Neural cell (in vitro differentiated cells): ENCODE measurements around the gene PRKG1. TPM values are rescaled to one million over a fixed set of nuclear protein-coding genes. Genes with fewer than 3 reads are reported as not detected.
"Not testable (repeated sequence)": the region's sequence is repeated elsewhere in the genome, so short reads cannot be mapped to it uniquely, and the experiment has no call there.

ENCODE experiments used
- H2AFZ ChIP-seq: fragments of 200-600, 300-800 bp; sonication (generic), shearing (Covaris generic); 2 replicates; pipeline ENCODE4 v1.6.0; 2014; ENCODE audit warnings: low read depth, mild to moderate bottlenecking, antibody characterized with exemption, low read length, moderate library complexity
- H3F3A ChIP-seq: fragments of 200-600 bp; shearing (Covaris generic); 2 replicates; pipeline ENCODE4 v1.6.1; 2016; ENCODE audit warnings: mild to moderate bottlenecking, moderate library complexity, mixed read lengths, antibody characterized with exemption, low read length; ENCODE audit not compliant: insufficient read depth, poor library complexity, severe bottlenecking
- H3K27ac ChIP-seq: fragments of 200-600, 300-800 bp; sonication (generic), shearing (Covaris generic); 2 replicates; pipeline ENCODE4 v1.5.1; 2014; ENCODE audit warnings: mild to moderate bottlenecking, low read length, moderate library complexity
- H3K27me3 ChIP-seq: fragments of 300-800, 200-600 bp; sonication (generic), shearing (Covaris generic); 2 replicates; pipeline ENCODE4 v1.6.0; 2014; ENCODE audit warnings: mild to moderate bottlenecking, low read depth, low read length, moderate library complexity; ENCODE audit not compliant: insufficient read depth
- H3K36me3 ChIP-seq: fragments of 300-800, 200-600 bp; sonication (generic), shearing (Covaris generic); 2 replicates; pipeline ENCODE4 v1.5.1; 2014; ENCODE audit warnings: mild to moderate bottlenecking, antibody characterized with exemption, low read length, moderate library complexity; ENCODE audit not compliant: insufficient read depth
- H3K4me2 ChIP-seq: fragments of 300-800, 200-600 bp; sonication (generic), shearing (Covaris generic); 2 replicates; pipeline ENCODE4 v1.6.0; 2014; ENCODE audit warnings: mild to moderate bottlenecking, low read length
- H3K4me3 ChIP-seq: fragments of 300-800, 200-600 bp; sonication (generic), shearing (Covaris generic); 2 replicates; pipeline ENCODE4 v1.5.1; 2014; ENCODE audit warnings: mild to moderate bottlenecking, low read length, moderate library complexity
- H3K79me2 ChIP-seq: fragments of 200-600 bp; shearing (Covaris generic); replicated peaks from 2 replicates; pipeline ENCODE4 v1.6.0; 2014; ENCODE audit warnings: mild to moderate bottlenecking, low read length, moderate library complexity; ENCODE audit not compliant: insufficient read depth
- H3K9ac ChIP-seq: fragments of 300-800, 200-600 bp; sonication (generic), shearing (Covaris generic); 2 replicates; pipeline ENCODE4 v1.6.1; 2016; ENCODE audit warnings: mild to moderate bottlenecking, low read length, mixed read lengths
- H3K9me2 ChIP-seq: fragments of 200-600 bp; shearing (Covaris generic); 2 replicates; pipeline ENCODE4 v1.6.1; 2016; ENCODE audit warnings: mild to moderate bottlenecking, low read length, mixed read lengths; ENCODE audit not compliant: insufficient read depth
- H3K9me3 ChIP-seq: fragments of 200-600, 300-800 bp; sonication (generic), shearing (Covaris generic); 2 replicates; pipeline ENCODE4 v1.6.1; 2016; ENCODE audit warnings: mild to moderate bottlenecking, mixed run types, low read length, moderate library complexity, mixed read lengths
- H4K20me1 ChIP-seq: fragments of 200-600 bp; shearing (Covaris generic); 2 replicates; pipeline ENCODE4 v1.6.1; 2016; ENCODE audit warnings: mild to moderate bottlenecking, mixed run types; ENCODE audit not compliant: insufficient read depth
- EP300 ChIP-seq: fragments of 450-650 bp; conservative IDR thresholded peaks from 2 replicates; pipeline ENCODE4 v1.6.1; 2014; ENCODE audit warnings: antibody characterized with exemption, mild to moderate bottlenecking, moderate library complexity; ENCODE audit not compliant: poor library complexity, severe bottlenecking
- EZH2 ChIP-seq: fragments of 200-600, 300-800 bp; shearing (Covaris generic), sonication (generic); IDR thresholded peaks from 2 replicates; pipeline ENCODE4 v1.6.1; 2014; ENCODE audit warnings: antibody characterized with exemption, low read length, borderline replicate concordance, mild to moderate bottlenecking; ENCODE audit not compliant: insufficient read depth, poor library complexity, severe bottlenecking
- MXI1 ChIP-seq: fragments of 450-650 bp; conservative IDR thresholded peaks from 2 replicates; pipeline ENCODE4 v1.6.1; 2014; ENCODE audit warnings: antibody characterized with exemption, mild to moderate bottlenecking; ENCODE audit not compliant: poor library complexity, severe bottlenecking
- POLR2AphosphoS5 ChIP-seq: IDR thresholded peaks from 2 replicates; pipeline ENCODE4 v1.6.1; 2012
- RAD21 ChIP-seq: fragments of 450-650 bp; conservative IDR thresholded peaks from 2 replicates; pipeline ENCODE4 v1.6.1; 2014; ENCODE audit warnings: antibody characterized with exemption, mild to moderate bottlenecking, moderate library complexity
- SMC3 ChIP-seq: fragments of 450-650 bp; conservative IDR thresholded peaks from 2 replicates; pipeline ENCODE4 v1.6.1; 2014; ENCODE audit warnings: antibody characterized with exemption, mild to moderate bottlenecking, moderate library complexity; ENCODE audit not compliant: poor library complexity
- TAF1 ChIP-seq: IDR thresholded peaks from 2 replicates; pipeline ENCODE4 v1.6.1; 2012; ENCODE audit warnings: low read depth
- polyA plus RNA-seq: library from polyadenylated mRNA; depleted of rRNA; stranded (reverse); fragments of >200 nt; gene quantifications from 2 replicates; pipeline ENCODE4 v1.2.3, GENCODE V29; 2014
- TF ChIP-seq, protein P1 (sequence below): IDR thresholded peaks from 2 replicates; pipeline ENCODE4 v1.6.1; 2012; ENCODE audit warnings: borderline replicate concordance
- TF ChIP-seq, protein P2 (sequence below): fragments of 450-650 bp; IDR thresholded peaks from 2 replicates; pipeline ENCODE4 v1.5.1; 2014; ENCODE audit warnings: antibody characterized with exemption, mild to moderate bottlenecking, moderate library complexity; ENCODE audit not compliant: poor library complexity, severe bottlenecking

PRKG1 gene
- polyA plus RNA-seq, 1 donor from 2014 or later: 2.2 TPM

DNA sequence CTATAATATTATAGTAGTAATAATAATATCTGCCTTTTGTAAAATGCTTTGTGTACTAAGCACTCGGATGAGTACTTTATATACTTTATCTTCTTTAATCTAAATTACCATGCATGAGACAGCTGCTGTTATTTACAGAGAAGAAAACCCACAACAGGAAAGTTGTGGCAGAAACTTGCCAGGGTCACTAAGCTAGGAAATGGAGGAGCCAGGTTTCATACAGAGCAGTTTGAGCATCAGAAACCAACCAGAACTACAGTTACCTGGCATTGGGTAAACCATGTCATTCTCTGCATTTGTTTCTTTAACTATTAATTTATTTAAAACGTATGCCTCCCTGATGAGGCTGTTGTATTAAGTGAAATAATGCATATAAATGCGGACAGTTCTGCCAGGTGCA, 495.2 kb downstream of the PRKG1 start:
- TF ChIP-seq POLR2AphosphoS5 (no peak), EZH2 (no peak), TAF1 (no peak), RAD21 (no peak), MXI1 (no peak), SMC3 (no peak), EP300 (no peak)
- TF ChIP-seq, protein P1, sequence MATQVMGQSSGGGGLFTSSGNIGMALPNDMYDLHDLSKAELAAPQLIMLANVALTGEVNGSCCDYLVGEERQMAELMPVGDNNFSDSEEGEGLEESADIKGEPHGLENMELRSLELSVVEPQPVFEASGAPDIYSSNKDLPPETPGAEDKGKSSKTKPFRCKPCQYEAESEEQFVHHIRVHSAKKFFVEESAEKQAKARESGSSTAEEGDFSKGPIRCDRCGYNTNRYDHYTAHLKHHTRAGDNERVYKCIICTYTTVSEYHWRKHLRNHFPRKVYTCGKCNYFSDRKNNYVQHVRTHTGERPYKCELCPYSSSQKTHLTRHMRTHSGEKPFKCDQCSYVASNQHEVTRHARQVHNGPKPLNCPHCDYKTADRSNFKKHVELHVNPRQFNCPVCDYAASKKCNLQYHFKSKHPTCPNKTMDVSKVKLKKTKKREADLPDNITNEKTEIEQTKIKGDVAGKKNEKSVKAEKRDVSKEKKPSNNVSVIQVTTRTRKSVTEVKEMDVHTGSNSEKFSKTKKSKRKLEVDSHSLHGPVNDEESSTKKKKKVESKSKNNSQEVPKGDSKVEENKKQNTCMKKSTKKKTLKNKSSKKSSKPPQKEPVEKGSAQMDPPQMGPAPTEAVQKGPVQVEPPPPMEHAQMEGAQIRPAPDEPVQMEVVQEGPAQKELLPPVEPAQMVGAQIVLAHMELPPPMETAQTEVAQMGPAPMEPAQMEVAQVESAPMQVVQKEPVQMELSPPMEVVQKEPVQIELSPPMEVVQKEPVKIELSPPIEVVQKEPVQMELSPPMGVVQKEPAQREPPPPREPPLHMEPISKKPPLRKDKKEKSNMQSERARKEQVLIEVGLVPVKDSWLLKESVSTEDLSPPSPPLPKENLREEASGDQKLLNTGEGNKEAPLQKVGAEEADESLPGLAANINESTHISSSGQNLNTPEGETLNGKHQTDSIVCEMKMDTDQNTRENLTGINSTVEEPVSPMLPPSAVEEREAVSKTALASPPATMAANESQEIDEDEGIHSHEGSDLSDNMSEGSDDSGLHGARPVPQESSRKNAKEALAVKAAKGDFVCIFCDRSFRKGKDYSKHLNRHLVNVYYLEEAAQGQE: no peak
- TF ChIP-seq, protein P2, sequence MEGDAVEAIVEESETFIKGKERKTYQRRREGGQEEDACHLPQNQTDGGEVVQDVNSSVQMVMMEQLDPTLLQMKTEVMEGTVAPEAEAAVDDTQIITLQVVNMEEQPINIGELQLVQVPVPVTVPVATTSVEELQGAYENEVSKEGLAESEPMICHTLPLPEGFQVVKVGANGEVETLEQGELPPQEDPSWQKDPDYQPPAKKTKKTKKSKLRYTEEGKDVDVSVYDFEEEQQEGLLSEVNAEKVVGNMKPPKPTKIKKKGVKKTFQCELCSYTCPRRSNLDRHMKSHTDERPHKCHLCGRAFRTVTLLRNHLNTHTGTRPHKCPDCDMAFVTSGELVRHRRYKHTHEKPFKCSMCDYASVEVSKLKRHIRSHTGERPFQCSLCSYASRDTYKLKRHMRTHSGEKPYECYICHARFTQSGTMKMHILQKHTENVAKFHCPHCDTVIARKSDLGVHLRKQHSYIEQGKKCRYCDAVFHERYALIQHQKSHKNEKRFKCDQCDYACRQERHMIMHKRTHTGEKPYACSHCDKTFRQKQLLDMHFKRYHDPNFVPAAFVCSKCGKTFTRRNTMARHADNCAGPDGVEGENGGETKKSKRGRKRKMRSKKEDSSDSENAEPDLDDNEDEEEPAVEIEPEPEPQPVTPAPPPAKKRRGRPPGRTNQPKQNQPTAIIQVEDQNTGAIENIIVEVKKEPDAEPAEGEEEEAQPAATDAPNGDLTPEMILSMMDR: no peak
- H3K9me2 ChIP-seq: no peaks in the 10 kb centered on the region
- H3K27ac ChIP-seq: no peak overlapping the region
- no peaks in the 10 kb centered on the region for H3K36me3 ChIP-seq
- H3K27me3 ChIP-seq: no peaks in the 10 kb centered on the region
- no peaks in the 10 kb centered on the region for H3K79me2 ChIP-seq
- H3K9me3 ChIP-seq: no peaks in the 10 kb centered on the region
- H2AFZ ChIP-seq: no peak overlapping the region
- H3F3A ChIP-seq: no peaks in the 10 kb centered on the region
- H3K4me3 ChIP-seq: no peak overlapping the region
- no peak overlapping the region for H3K4me2 ChIP-seq
- H4K20me1 ChIP-seq: no peaks in the 10 kb centered on the region
- H3K9ac ChIP-seq: no peak overlapping the region

DNA sequence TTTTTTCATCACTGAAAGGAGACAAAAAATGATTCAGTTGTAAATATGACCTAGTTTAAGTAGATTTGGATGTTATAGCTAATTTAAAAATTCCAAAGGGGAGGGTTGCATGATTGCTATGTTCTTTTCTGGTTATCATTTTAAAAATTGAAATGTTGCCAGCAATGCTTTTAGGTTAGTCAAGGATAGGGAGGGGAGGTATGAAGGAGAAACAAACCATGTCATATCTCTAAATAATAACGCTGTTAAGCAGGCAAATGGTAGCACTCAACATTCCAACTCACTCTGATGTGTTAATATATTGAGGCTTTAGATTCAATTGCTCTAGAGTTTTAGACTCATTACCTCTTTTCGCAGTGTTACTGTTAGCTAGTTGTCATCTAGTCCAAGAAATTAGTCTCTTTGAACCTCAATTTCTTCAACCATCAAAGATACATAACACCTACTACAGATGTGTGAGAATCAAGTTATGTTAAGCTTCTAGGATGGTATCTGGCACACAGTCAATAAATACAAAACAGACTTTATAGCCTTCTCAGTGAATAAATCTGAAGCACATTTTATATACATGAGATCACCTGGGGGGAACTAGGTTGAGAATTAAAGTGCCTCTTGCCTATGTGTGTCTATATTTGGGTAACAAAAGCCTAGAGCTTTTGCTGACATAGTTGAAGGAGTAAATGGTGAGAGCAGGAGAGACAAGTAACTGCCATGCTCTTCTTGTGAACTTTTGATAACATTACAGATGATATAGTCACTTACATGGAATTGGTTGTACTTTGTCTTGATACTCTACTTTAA, 500.2 kb downstream of the PRKG1 start:
- Histone ChIP-seq H3K36me3 (no peaks in the 10 kb centered on the region), H3K4me3 (no peak overlapping the region), H3K9me3 (no peaks in the 10 kb centered on the region), H3K9me2 (no peaks in the 10 kb centered on the region), H3K27ac (no peak overlapping the region), H3F3A (no peaks in the 10 kb centered on the region), H3K79me2 (no peaks in the 10 kb centered on the region), H3K9ac (no peak overlapping the region), H2AFZ (no peak overlapping the region), H3K27me3 (no peaks in the 10 kb centered on the region), H3K4me2 (no peak overlapping the region), H4K20me1 (no peaks in the 10 kb centered on the region)
- TF ChIP-seq EZH2 (no peak), MXI1 (no peak), RAD21 (no peak), EP300 (no peak)
- TF ChIP-seq, protein P1: no peak
- TF ChIP-seq, protein P2: no peak

DNA sequence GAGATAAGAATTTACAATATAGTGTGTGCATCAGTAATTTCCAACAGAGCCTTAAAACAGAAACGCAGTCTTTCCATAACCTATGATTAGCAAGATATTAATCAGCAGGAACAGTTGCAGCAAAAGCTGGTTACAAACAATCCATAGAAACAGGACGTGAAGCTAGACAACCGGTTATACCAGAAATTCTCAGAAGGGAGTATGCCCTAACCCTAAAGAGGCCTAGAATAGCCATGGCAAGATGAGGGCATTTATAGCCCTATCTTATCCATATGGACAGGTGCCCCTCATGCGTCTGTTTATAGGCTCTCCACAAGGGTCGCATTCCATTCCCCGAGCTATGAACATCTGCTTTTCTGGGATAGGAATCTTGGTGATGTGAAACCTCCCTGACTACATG, 506.9 kb downstream of the PRKG1 start:
- H3K36me3 ChIP-seq, H3K4me2 ChIP-seq, H3K27me3 ChIP-seq, H2AFZ ChIP-seq, H3K9me3 ChIP-seq, H3K4me3 ChIP-seq, H3K9me2 ChIP-seq, H3K79me2 ChIP-seq, H3F3A ChIP-seq, H4K20me1 ChIP-seq, H3K27ac ChIP-seq, H3K9ac ChIP-seq: not testable (repeated sequence)
